Measurements from ENCODE around the gene PLPP3.

PLPP3 gene

DNA sequence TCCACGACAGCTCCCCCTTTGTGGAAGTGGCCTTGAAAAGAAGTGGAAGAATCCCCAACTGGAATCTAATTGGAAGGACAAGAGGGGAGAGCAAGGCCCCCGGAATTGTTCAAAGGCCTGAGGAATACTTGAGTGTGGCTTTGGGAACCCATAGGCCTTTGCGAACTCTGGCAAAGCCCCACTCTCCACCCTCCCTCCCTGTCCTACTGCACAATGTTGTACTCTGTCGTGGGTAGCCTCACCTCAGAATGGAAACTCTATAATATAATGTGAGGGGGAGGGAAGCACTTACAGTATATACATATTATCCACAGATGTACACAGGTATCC is 28.5 kb downstream of the PLPP3 start:
- TF ChIP-seq, protein P1, sequence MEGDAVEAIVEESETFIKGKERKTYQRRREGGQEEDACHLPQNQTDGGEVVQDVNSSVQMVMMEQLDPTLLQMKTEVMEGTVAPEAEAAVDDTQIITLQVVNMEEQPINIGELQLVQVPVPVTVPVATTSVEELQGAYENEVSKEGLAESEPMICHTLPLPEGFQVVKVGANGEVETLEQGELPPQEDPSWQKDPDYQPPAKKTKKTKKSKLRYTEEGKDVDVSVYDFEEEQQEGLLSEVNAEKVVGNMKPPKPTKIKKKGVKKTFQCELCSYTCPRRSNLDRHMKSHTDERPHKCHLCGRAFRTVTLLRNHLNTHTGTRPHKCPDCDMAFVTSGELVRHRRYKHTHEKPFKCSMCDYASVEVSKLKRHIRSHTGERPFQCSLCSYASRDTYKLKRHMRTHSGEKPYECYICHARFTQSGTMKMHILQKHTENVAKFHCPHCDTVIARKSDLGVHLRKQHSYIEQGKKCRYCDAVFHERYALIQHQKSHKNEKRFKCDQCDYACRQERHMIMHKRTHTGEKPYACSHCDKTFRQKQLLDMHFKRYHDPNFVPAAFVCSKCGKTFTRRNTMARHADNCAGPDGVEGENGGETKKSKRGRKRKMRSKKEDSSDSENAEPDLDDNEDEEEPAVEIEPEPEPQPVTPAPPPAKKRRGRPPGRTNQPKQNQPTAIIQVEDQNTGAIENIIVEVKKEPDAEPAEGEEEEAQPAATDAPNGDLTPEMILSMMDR (IDR thresholded peaks at IDR 0.05): no peak

DNA sequence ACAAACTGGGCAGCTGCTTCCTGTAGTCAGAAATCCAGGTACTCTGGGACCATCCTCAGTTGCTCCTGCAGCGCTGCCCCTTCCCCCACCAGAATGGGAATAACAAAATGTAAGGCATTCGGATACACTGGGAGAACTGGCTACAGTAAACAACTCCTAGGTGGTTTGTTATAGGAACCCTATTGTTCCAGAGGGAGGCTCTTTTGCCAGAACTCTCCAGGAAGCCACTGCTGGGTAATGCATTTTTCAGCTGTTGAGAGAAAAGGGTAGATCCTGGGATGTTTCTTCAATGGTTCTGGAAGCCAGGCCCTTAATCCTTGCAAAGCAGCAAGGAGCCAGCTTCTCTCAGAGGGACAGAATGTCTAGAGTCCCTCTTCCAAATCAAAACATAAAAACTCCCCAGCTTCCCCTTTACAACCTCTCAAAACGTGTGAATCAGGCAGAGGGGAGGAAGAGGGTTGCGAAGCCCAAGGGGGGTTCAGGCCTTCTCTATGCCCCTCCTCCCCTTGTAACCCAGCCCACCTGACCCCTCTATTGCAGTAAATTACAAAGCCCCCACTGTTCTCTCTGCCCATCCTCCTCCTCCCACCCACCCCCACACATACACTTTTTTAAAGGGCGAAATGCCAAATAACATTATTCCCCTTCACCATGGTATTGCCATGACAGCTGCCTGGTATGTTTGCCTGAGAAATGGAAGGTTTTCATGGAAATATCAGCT is 29.1 kb downstream of the PLPP3 start:
- TF ChIP-seq, protein P1 (IDR thresholded peaks at IDR 0.05): no peak

DNA sequence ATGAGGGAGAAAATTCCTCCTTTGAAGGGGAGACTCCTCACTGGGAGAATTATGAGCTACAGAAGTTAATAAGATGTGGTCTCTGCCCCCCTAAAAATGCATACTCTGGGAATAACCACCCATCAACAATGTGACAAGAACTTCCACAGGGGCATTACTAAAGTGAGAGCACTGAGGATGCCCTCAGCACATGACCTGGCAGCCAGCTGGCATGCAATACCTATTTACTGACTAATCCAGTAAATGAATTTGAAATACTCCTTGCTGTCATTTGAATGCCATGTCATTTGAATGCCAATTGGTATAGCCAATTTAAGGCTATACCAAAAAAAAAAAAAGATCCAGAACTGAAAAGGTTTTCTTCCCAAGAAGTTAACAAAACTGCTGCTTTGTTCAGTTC is 30.8 kb downstream of the PLPP3 start:
- TF ChIP-seq, protein P1 (IDR thresholded peaks at IDR 0.05): no peak

DNA sequence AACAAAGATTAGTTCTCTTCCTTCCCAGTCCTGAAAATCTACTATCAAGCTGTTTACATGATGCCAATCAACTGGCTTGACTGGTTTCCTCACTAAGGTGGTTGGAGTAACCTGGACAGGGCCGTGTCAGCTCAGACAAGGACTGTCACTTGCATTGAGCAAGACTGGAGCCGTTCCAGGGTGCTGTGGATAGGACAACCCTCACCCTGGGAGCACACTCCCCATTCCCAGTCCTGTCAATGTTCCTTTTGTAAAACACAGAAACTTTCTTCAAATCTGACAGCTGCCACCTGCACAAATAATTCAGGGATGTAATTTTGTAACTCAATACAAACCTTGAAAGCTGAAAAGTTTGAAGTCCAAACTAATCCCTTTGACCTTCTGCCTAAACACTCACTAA is 31.4 kb downstream of the PLPP3 start:
- TF ChIP-seq, protein P1 (IDR thresholded peaks at IDR 0.05): no peak

DNA sequence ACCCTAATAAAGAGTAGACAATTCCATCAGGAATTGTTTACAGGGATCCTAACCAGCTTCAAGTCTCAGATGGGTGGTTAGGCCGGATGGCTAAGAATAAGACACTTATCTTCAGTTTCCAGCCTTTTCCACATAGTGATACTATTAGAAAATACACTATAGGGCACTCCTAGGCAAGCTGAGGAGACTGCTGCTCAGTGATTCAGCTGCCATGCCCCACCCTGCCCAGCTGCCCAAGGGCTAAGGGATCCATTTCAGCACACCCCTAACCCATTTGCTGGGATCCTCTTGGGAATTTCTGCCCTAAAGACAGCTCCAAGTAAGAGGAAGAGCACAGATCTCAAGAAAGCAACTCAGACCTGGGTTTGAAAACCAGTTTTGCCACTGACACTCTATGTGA is 31.9 kb downstream of the PLPP3 start:
- TF ChIP-seq, protein P1 (IDR thresholded peaks at IDR 0.05): no peak

DNA sequence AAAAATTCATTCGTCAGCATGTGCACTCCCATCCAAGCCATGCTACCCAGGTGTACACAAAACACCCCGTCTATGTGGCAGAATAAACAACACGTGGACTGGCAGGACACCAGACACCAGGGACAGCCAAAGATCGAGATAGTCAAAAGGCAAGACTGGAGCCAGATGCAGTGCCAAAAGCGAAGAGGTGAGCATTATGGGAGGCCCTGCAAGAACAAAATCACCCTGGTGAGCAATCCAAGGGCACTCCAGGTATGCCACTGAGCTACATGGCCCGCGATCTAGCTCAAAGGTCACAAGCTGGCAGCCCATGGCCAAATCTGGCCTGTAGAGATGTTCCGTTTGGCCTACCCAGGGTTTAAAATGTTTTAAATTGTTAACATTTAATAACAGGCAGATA is 33.7 kb downstream of the PLPP3 start:
- TF ChIP-seq, protein P1 (IDR thresholded peaks at IDR 0.05): no peak

DNA sequence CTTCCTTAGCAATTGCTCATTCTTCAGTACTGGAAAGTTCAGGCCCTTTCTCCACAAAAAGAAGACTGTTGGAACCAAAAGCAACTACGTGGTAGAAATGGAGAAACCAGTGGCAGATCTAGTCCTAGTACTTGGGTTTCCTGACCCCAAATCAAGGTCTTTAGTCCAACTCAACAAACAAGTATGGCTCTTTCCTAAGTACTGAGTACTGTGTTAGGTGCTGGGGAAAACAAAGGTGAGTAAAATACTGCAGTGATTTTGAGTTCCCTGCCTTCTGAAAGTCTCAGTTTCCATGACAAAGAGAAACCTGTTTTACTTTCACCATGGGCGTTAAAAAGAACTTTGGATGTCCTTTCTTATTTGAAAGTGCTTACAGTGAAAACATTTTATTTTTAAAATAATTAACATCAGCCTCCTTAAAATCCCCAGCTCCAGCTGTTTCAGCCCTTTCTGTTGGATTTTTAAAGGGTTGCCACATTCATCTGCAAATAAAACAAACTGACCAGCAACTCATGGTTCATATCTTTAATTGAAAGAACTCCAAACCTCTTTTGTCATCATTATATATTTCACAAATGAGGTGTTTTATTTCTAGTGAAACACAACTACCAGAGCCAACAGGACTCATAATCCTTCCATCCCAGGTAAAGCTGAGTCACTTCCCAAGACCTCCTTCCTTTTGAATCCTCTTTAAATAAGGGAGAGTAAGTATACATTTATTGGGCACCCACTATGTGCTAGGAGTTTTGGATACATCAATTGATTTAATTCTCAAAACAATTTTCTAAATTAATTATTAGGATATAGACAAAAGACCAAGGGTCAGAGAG is 35.4 kb downstream of the PLPP3 start:
- TF ChIP-seq, protein P1 (IDR thresholded peaks at IDR 0.05): no peak

Measured in LNCAP (cell line).